ENCODE data around the gene RWDD3. TPM values are rescaled to one million over a fixed set of nuclear protein-coding genes. Genes with fewer than 3 reads are reported as not detected.

RWDD3 gene
- total and polyA plus RNA-seq, 9 donors = 9.7 to 18.0 (median 15.7) TPM

- Histone ChIP-seq H3K36me3 (no peaks in the 10 kb centered on the region), H3K9me3 (peaks cover 0 to 9% of the 10 kb centered on the region in 2 donors), H3K4me1 (ENCODE audit: insufficient read depth) (peaks cover 1% of the 10 kb centered on the region), H3K27ac (no peak overlapping the region), H3K27me3 (no peaks in the 10 kb centered on the region), H3K4me3 (no peak overlapping the region)
- TF ChIP-seq CTCF (IDR thresholded peaks at IDR 0.05) (no peak), POLR2A (IDR thresholded peaks at IDR 0.05) (no peak), EP300 (IDR thresholded peaks at IDR 0.05) (no peak)
- no peak for DNase-seq
- 54 to 71% (median 54%) methylated on average over 4 of the region's 4 CpGs for WGBS, 3 donors
- intact Hi-C loops (cut with DNase I) = loop anchor here (10.0 kb wide), 5 partner anchors 153 to 833 kb away; partner anchors contain the start of gene ALG14 (in 1 of the 4)
Measured at GRCh38 chr1:95237981-95238703, 4.1 kb downstream of the RWDD3 start.

GRCh38 chr1:95245029-95245428 lies 11.0 kb downstream of the RWDD3 start:
- Histone ChIP-seq H3K36me3 (no peaks in the 10 kb centered on the region), H3K4me1 (ENCODE audit: insufficient read depth) (no peaks in the 10 kb centered on the region), H3K9me3 (peaks cover 0 to 9% of the 10 kb centered on the region in 2 donors), H3K27ac (no peak overlapping the region), H3K4me3 (no peak overlapping the region), H3K27me3 (no peaks in the 10 kb centered on the region)
- WGBS, 3 donors = 55 to 62% (median 59%) methylated on average over 1 of the region's 1 CpG
- intact Hi-C loops (cut with DNase I) = no loop called here
- no peak for DNase-seq
- TF ChIP-seq EP300 (IDR thresholded peaks at IDR 0.05) = no peak

- WGBS, 3 donors = 63 to 83% (median 80%) methylated on average over 3 of the region's 3 CpGs
- no peak for DNase-seq
Measured at GRCh38 chr1:95246511-95246910, 12.5 kb downstream of the RWDD3 start.

GRCh38 chr1:95247607-95248006 lies 13.6 kb downstream of the RWDD3 start:
- Histone ChIP-seq H3K4me1 (ENCODE audit: insufficient read depth) (no peaks in the 10 kb centered on the region), H3K27me3 (no peaks in the 10 kb centered on the region), H3K9me3 (no peaks in the 10 kb centered on the region), H3K4me3 (no peak overlapping the region), H3K36me3 (no peaks in the 10 kb centered on the region), H3K27ac (no peak overlapping the region)
- no peak for DNase-seq
- TF ChIP-seq POLR2A (IDR thresholded peaks at IDR 0.05) (no peak), EP300 (IDR thresholded peaks at IDR 0.05) (no peak), CTCF (IDR thresholded peaks at IDR 0.05) (no peak)
- intact Hi-C loops (cut with DNase I) = no loop called here
- 85 to 97% (median 97%) methylated on average over 3 of the region's 3 CpGs for WGBS, 3 donors

More at GRCh38 chr1:95246511-95246910, 12.5 kb downstream of the RWDD3 start:
- intact Hi-C loops (cut with DNase I) = no loop called here
- Histone ChIP-seq H3K9me3 (peaks cover 0 to 3% of the 10 kb centered on the region in 2 donors), H3K27me3 (no peaks in the 10 kb centered on the region), H3K36me3 (no peaks in the 10 kb centered on the region), H3K27ac (no peak overlapping the region), H3K4me1 (ENCODE audit: insufficient read depth) (no peaks in the 10 kb centered on the region), H3K4me3 (no peak overlapping the region)
- TF ChIP-seq EP300 (IDR thresholded peaks at IDR 0.05) (no peak), POLR2A (IDR thresholded peaks at IDR 0.05) (no peak), CTCF (IDR thresholded peaks at IDR 0.05) (no peak)

GRCh38 chr1:95249916-95250315 lies 15.9 kb downstream of the RWDD3 start:
- intact Hi-C loops (cut with DNase I) = no loop called here

More at GRCh38 chr1:95249916-95250315, 15.9 kb downstream of the RWDD3 start:
- no peaks in the 10 kb centered on the region for H3K36me3 ChIP-seq
- 68 to 80% (median 72%) methylated on average over 1 of the region's 1 CpG for WGBS, 3 donors
- no peak for TF ChIP-seq POLR2A (IDR thresholded peaks at IDR 0.05)
- no peak for TF ChIP-seq EP300 (IDR thresholded peaks at IDR 0.05)
- no peak for TF ChIP-seq CTCF (IDR thresholded peaks at IDR 0.05)
- H3K4me3 ChIP-seq = no peak overlapping the region
- H3K4me1 ChIP-seq (ENCODE audit: insufficient read depth) = no peaks in the 10 kb centered on the region
- H3K9me3 ChIP-seq = no peaks in the 10 kb centered on the region
- H3K27ac ChIP-seq = no peak overlapping the region
- H3K27me3 ChIP-seq = no peaks in the 10 kb centered on the region
- no peak for DNase-seq
